Upper lobe of left lung (tissue), 4 donors: Measurements from ENCODE around the gene SHOC2.

Source experiments
- EP300 ChIP-seq, 4 donors: sonication (generic); formaldehyde crosslinking; IDR thresholded peaks; one replicate each; pipeline ENCODE4 v1.5.1; 2017; ENCODE audit warnings: antibody characterized with exemption in 4 of 4, control low read depth in 2 of 4
- POLR2A ChIP-seq, 4 donors: fragments of 450-650 bp; IDR thresholded peaks; one replicate each; pipeline ENCODE4 v1.5.1; 2016 to 2017; ENCODE audit warnings: antibody characterized with exemption in 4 of 4, mild to moderate bottlenecking in 2 of 4
- TF ChIP-seq, protein P1 (sequence below), 6 experiments: fragments of 450-650 bp in 4 of 6; fragments of 200-600 bp in 2 of 6; sonication (generic) in 2 of 6; IDR thresholded peaks; one replicate each; pipeline ENCODE4 v1.5.1; 2016 to 2019; ENCODE audit warnings: antibody characterized with exemption in 6 of 6

- TF ChIP-seq, protein P1, sequence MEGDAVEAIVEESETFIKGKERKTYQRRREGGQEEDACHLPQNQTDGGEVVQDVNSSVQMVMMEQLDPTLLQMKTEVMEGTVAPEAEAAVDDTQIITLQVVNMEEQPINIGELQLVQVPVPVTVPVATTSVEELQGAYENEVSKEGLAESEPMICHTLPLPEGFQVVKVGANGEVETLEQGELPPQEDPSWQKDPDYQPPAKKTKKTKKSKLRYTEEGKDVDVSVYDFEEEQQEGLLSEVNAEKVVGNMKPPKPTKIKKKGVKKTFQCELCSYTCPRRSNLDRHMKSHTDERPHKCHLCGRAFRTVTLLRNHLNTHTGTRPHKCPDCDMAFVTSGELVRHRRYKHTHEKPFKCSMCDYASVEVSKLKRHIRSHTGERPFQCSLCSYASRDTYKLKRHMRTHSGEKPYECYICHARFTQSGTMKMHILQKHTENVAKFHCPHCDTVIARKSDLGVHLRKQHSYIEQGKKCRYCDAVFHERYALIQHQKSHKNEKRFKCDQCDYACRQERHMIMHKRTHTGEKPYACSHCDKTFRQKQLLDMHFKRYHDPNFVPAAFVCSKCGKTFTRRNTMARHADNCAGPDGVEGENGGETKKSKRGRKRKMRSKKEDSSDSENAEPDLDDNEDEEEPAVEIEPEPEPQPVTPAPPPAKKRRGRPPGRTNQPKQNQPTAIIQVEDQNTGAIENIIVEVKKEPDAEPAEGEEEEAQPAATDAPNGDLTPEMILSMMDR (IDR thresholded peaks at IDR 0.05) = no peak
- TF ChIP-seq POLR2A (IDR thresholded peaks at IDR 0.05) (no peak), EP300 (IDR thresholded peaks at IDR 0.05) (no peak)
Observed at GRCh38 chr10:110881247-110881646, 38.2 kb upstream of the SHOC2 start.
